Dermis microvascular lymphatic vessel endothelial cell (primary cell): ENCODE results near the gene VAV2. TPM values are rescaled to one million over a fixed set of nuclear protein-coding genes. Genes with fewer than 3 reads are reported as not detected.

Source experiments
- DNase-seq, 2 donors: peaks; one replicate each; pipeline versions ENCODE4 v3.0.0 to v3.0.0-alpha.2; 2010; ENCODE audit warnings: low read depth in 2 of 2
- total RNA-seq: library from RNA; depleted of rRNA; stranded (reverse); fragments of >200 nt; gene quantifications from 2 replicates; pipeline ENCODE4 v1.2.1, GENCODE V29; 2014

Gene VAV2
- total RNA-seq, 1 donor from 2014 or later, result 15.0 TPM

DNA sequence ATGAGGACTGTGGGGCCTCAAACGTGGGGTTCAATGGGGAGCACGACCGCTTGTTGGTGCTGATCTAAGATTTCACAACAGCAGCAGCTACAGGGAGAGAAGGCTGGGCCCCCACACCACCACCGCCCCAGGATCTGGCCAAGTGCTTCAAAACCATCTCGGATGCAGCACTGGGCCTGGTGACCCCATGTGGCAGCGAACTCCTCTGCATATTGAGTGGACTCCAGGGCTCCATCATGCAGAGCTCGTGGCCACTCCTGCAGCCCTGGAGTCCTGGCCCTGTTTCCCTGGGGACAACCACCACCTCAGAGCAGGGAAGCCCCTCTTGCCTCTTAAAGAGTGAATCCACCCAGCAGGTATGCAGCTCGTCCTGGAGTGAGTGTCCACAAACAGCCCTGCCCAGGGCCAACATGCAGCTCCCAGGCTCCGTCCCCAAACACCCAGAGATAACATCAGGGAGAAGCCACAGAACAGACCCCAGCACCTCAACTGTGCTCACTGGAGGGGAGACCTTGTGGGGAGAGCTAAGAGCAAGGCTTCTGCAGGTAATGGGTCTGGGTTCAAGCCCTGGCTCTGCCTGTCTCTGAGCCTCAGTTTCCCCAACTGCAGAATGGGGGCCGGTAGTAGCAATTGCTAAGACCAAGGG lies 150.8 kb downstream of the VAV2 start:
- no peak for DNase-seq

DNA sequence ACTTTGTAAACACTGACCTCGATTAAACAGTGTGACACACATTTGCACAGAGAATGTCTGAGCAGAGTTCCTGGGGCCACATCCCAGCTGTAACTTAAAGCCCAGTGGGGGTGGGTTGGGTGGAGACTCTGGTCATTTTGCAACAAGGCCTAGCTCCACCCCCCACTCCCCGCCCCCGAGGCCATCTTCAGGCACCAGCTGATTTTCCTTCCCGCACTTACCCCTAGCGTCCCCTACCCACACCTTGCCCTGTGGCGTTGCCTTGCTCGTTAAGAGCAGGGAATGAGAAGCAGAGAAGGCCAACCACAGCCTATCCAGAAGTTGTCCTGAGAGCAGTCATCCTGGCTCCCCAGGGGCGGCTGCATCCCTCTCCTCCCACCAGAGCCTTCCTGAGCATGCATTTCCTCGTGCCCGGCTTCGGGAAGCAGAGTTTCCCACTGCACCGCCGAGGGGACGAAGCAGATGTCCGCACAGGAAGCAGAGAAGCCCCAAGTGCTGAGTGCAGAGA lies 152.2 kb downstream of the VAV2 start:
- peak; percentile 23 to 50 for DNase-seq

DNA sequence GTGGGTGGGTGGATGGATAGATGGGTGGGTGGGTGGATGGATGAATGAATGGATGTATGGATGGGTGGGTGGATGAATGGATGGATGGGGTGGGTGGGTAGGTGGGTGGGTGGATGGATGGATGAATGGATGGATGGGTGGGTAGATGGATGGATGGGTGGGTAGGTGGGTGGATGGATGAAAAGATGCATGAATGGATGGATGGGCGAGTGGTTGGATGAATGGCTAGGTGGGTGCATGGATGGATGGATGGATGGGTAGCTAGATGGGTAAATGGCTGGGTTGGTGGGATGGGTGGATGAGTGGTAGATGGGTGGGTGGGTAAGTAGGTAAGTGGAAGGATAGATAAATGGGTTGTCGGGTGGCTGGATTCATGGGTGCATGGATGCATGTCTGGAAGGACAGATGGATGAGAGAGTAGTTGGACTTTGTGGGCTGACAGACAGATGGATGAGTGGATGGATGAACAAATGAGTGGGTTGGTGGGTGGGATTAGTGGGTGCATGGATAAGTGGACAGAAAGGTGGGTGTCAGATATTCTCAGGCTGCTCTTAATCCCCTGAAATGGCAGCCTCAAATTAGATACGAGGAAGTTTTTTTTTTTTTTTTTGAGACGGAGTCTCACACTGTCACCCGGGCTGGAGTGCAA lies 153.1 kb downstream of the VAV2 start:
- no peak for DNase-seq

DNA sequence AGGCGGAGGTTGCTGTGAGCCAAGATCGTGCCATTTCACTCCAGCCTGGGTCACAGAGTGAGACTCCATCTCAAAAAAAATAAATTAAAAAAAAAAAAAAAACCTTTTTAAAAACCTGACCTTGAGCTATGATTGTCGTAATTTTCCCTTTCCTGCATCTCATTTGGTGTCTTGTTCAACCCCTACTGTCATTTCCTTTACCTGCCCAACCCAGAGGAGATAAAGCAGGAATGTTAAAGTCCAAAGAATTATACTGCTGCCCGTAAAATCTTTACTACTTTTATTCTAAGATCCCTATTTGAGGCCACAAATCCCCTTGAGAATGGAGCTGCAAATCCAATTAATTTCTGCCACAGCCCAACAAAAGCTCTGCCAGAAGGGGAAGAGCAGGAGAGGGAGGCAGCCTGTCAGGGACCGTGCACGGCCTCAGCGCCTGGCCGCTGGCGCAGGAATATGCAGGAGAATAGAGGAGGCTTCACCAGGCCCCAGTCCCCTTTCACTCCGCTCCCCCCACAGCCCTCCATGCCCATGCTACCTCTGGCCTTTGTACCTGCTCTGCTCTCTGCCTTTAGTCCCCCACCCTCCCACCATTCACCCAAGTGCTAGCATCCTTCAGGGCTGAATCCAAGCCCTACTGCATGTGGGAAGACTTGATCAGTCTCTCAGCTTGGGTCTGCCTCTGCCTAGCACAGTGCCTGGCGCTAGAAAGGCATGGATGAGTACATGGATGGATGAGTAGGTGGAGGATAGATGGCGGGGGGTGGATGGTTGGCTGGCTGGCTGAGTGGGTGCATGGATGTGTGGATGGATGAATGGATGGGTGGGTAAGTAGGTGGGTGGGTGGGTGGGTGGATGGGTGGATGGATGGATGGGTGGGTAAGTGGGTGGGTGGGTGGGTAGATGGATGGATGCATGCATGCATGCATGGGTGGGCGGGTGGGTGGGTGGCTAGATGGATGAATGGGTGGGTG lies 154.2 kb downstream of the VAV2 start:
- DNase-seq, result no peak

DNA sequence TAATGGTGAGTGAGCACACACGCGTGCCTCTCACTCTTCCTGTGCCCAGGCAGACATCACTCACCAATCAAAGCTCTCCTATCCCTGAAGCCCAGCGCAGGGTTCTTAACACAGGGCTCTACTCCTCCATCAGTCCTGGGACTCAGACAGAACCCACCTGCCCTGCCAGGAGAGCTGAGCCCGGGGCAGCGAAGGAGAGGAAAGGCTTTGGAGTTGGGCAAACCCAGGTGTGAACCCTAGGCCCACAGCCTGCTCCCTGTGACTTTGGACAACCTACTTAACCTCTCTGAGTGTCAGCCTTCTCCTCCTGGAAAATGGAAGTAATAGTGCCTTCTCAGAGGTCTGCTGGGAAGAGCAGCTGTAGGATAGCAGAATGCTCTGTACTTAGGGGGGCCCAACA lies 155.3 kb downstream of the VAV2 start:
- DNase-seq, result no peak

DNA sequence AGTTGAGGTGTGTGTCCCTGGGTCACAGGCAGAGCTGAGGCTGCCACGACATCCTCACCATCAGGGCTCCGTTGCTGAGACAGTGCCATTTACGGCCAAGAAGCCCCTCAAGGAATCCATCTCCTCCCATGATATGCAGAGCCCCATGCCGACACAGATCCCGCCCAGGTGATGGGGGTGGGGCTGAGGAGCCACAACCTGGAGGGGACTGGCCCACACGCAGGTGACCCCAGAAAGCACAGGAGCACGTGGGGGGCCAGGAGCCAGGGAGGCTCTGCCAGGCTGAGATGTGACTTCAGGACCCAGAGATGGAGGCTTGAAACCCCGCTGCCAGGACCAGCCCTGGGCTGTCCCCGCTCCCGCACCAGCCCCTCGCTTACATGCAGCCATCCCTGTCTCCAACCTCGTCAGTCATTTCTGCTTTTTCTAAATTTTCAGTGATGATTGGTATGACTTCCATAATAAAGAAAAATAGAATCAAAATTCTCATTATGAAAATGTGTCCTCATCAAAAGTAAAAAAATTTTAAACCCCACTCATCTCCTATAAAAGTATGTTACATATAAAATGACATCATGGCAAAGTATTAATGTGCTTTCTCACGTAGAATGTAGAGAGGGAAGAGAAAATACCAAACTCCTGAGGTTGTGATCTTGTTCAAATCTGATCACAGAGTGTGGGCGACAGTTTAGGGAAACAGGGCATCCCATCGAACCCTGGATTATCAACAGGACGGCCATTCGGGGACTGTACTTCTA lies 155.9 kb downstream of the VAV2 start:
- DNase-seq, result no peak

DNA sequence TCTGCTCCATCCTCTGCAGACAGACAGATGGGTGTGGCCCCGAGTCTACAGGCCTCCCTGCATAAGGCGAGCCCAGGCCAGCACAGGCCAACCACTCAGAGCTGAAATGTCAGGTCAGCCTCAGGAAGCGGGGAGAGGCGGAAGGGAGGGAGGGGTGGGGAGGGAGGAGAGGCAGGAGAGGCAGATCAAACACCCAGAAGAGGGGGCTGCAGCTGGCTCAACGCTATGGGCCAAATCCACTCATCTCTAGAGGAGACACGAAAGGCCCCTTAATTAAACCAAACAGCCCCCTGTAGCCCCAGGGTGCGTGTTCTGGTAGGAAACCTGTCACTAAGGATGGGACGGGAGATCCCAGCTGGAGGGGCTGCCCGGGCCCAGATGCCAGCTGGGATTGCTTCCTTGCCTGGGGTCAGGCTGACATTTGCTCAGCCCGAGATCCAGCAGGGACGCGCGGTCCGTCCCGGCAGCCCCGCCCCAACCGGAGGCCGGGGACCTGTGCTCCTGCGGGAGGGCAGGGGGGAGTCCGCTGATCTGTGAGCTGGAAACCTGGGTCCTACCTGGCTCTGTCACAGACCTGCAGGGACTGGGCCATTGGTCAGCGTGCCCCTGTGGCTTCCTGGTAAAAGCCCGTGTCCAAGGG lies 156.7 kb downstream of the VAV2 start:
- no peak for DNase-seq

DNA sequence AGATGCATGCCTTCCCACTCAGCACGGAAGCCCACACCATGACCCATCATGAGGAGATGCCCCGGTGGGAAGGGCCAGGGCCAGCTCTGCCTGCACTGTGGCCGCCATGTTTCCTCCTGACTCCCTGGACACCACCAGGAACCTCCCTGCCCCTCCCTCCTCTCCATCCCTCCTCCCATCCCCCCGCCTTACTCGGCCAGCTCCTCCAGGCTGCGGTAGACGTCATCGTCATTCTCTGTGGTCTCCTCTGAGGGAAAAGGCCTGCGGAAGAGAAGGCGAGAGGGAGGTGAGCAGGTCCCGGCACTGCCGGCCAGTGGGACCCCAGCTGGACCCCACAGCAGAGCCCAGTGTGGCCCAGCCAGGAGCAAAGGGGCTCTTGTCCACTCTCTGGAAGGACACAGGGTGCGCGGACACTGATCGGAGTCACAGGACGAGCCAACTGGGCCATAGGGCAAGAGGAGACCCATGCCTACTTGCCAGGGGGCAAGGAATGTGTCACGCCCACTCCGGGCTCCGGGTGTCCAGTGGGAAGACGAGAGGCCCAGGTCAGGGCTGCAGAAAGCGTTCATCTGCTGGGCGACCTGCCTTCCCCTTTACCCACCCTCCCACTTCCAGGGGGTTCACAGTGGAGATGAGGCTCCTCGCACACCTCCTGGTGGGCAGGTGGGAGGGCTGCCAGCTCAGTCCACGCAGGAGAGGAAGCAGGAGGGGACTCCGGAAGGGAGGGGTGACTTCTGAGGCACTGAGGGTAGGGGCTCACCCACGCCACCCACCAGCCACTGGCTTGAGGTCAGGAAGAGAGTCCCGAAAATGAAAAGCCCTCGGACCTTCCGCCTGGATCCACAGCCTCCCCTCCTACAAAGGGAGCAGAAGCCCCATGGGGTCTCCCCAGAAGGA lies 157.8 kb downstream of the VAV2 start:
- no peak for DNase-seq

DNA sequence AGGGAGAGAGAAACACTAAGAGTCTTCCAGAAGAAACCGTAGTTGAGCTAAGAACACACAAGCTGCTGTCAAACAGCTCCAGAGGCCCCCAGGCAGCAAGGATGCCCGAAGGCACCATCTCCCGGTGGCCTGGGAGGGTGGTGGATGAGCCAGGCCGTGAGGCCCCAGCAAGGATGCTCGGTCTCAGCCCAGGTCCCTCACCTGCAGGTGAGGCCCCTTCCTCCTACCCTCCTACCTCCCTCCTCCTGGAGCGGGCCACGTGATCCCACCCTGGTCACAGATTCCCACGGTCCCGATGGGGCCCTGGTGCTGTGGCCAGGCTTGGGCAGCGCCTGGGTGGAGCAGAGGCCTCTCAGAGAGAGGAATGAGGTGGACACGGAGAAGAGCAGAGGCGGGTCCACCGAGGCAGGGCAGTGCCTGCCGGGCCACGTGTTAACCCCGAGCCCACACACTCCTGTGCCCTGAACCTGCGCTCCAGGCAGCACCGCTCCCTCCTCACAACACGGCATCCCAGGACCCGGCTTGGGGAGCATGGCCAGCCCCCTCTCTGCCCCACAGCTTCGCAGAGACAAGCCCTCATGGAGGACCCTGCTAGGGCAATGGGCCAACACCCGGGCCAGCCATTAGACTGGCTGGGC lies 158.6 kb downstream of the VAV2 start:
- no peak for DNase-seq

DNA sequence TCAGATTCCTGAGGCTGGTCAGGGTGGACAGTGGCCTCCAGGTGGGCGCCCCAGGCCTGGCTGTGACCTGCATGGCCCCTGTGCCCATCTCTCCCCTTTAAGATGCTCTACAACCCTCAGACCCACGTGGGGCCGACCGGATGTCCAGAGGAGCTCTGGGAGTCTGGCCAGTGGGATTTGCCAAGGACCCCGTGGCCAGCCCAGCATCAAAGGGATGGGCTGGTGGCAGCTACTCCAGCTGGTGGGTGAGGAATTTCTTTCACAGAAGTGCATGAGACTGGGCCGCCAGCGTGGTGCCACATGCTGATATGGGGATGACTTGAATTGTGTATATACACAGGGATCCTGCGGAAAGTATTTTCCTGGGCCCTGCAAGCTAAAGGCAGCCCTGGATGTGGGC lies 159.2 kb downstream of the VAV2 start:
- no peak for DNase-seq

DNA sequence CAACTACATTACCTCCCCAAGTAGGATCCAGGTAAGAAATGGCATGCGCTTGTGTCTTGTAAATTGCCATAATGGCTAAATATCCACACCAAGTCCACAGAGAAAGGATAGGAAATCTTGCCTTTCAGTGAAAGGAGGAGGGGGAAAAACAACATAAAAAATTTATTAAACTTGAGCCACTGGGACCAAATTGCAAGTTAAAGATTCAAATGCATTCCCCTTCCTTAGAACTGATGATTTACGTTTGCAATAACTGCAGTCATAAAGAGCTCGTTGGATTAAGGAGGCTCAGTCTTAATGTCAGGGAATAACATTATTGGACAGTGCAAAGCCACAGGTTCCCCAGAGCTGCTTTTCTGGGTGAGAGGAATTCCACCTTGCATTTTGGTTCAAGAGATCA lies 161.4 kb downstream of the VAV2 start:
- no peak for DNase-seq

DNA sequence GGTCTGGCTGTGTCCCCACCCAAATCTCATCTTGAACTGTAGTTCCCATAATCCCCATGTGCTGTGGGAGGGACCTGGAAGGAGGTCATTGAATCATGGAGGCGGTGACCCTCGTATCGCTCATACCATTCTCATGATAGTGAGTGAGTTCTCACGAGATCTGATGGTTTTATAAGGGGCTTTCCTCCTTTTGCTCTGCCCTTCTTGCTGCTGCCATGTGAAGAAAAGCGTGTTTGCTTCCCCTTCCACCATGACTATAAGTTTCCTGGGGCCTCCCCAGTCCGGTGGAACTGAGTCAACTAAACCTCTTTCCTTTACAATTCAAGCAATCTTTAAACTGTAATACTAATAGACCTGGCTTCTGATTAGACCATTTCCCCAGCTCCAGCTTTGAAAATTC lies 161.8 kb downstream of the VAV2 start:
- no peak for DNase-seq

DNA sequence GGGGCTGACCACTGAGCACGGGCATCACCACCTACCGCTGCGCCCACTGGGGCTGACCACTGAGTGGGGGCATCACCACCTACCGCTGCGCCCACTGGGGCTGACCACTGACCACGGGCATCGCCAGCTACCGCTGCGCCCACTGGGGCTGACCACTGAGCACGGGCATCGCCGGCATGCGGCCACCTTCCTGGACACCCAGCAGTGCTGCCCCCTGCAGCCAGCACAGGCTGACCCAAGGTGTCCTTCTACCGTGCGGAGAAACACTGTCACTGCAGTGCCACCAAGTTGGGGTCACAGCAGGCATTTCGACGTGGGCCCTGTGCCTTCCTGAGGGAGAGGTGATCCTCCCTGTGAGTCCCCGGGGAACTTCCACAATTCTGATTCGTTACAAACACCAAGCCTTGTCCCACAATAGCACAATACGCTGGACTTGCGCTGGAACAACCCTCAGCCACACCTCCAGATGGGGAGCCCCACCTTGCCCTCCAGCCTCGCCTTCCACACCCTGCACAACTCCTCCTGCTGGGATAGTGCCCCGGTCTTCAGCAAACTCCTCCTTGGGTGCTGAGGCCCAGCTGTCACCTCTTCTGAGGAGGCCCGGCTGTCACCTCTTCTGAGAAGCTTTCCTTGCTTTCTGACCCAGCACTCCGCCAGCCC lies 163.7 kb downstream of the VAV2 start:
- DNase-seq, result no peak

DNA sequence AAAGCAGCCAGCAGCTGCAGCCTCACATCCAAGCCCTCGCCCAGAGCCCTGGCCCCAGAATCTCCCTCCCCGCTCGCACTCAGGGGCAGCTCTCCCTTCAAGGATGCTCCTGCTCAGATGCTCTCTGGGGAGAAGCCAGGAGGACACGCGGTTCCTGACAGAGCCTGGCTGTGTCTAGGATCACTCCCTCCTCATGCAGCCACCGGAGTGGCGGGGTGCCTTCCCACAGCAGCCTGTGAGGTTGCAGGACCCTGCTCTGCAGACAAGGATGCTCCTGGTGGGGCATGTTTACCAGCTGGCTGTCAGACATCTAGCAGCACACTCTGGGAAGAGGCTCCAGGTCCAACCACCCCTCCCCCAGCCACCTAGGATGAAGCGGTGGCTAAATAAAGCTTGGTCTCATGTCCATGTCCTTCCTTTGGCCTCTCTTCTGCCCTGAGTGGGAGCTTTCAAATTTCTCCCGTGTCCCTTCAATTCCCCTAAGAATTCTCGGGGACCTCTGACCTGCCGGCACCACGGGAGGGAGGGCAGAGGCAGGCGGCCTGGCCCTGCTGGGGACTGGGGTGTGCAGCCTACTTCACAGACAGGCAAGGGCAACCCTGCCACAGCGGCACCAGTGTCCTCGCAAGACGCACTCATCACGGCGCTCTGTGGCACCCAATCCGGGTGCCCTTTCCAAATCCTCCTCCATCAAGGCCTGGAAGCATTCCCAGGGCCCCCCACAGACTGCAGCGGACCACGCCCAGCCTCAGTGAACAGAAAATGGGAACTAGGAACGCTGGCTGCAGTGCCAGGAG lies 165.6 kb downstream of the VAV2 start:
- DNase-seq, result no peak

DNA sequence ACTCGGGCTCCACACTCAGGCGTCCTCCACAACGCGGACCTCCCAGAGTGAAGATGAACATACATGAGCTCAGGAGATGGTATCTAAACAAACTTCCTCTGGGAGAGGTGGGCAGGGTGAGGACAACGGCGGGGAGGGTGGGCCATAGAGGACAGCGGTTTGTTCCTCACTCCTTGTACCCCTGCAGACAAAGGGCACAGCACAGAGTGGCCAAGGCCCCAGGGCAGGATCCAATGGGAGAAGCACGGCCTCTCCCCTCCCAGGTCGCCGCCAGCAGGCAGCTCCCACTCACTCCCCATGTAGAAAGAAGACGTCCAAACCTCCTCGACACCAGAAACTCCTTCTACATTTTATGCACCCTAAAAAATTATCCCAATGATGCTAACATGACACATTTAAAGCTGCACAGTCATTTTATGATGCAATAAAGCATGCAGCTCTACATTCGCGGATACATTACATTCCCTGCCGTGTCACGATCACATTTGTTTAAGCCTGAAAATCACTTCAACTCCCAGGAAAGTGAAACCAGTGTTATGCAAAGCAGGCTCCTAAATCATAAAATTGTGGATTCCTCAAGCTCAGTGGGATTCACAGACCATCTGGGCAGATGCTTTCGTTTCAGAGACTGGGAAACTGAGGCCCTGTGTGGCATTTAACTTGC lies 166.4 kb downstream of the VAV2 start:
- no peak for DNase-seq

DNA sequence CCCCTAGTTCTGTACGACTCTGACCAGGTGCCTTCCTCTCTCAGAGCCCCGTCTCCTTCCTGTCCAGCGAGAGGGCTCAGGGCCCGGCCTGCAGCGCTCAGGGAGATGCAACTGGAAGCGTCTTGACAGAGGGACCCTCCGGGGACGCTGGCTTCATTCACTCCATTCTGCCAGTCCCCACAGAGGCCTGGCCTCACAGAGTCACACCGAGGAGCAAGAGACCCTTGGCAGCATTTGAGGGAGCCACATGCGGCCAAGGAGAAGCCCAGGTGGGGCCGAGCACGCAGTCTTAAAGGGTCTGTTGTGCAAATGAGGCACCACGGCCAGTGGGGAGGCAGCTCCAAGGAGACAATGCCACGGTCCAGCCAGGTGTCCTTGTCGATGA lies 167.3 kb downstream of the VAV2 start:
- DNase-seq, result no peak

DNA sequence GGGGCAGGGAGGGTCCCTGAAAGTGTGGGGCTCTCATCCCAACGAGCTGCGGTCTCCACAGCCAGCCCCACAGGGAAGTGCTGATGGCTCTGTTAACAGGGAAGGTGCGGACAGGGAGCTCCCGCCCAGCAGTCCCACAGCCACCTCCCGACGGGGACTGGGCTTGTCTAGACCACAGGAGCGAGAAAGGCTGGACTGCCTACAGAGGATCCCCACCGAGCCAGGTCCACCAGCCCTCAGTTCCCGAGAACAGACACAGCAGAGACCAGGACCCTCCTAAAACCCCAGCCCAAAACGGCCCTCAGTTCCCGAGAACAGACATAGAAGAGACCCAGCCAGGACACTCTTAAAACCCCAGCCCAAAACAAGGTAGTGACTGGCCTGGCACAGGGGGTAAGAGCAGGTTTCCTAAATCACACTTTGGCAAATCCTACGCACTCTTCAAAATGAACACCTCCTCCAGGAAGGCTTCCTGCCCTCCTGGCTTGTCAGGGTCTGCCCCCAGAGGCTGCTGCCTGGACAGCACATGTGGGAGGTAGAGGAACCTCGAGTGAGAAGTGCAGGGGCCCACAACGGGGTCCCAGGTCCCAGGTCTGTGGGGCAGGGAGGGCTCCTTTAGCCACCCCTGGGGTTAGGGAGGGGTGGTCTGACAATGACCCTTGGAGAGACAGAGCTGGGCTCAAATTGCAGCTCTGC lies 167.9 kb downstream of the VAV2 start:
- DNase-seq, result no peak
